Colon (tissue), 2 donors: ENCODE results near the gene ARHGAP40.

Experiments used
- FAIRE-seq: peaks from 2 replicates; lab custom pipeline; 2012; peaks lifted over from hg19 to GRCh38; lab: Jason Lieb, UNC
- donor health status: control.
- donor health status: control.

The ARHGAP40 gene

GRCh38 chr20:38617830-38618196, 16.2 kb downstream of the ARHGAP40 start:
- no peak for FAIRE-seq

- no peak for FAIRE-seq
Observed at GRCh38 chr20:38620441-38620840, 18.8 kb downstream of the ARHGAP40 start.

- no peak for FAIRE-seq
Observed at GRCh38 chr20:38623061-38623460, 21.5 kb downstream of the ARHGAP40 start.

DNA sequence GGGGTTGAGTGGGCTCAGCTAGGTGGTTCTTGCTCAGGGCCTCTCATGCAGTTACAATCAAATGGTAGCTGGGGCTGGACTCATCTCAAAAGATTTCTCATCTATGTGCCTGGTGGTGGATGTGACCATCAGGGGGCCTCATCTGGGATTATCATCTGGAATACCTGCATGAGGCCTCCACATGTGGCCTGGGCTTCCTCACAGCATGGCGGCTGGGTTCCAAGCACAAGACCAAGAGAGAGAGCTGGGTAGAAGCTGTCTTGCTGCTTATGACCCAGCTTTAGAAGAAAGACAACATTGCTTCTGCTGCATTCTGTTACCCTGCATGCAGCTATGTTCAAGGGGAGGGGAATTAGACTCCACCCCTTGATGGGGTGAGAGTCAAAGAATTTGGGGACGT, 22.5 kb downstream of the ARHGAP40 start:
- no peak for FAIRE-seq

DNA sequence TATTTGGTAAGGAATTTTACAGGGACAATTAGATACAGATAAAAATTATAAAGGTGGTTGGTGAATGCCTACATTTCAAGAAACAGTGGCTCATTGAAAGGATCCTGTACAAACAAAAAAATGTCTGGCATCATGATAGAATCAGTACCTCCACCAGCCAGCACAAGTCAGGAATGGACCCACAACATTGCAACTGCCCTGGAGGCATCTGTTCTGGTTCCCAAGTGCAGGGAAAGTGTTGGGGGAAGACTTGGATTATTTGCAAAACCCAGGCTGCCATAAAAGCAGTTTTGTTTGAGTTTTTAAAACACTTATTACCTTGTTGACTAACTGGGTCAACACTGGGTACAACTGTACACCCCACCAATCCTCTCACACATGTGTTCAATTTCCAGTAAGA, 24.3 kb downstream of the ARHGAP40 start:
- no peak for FAIRE-seq

GRCh38 chr20:38626921-38627659, 25.5 kb downstream of the ARHGAP40 start:
- no peak for FAIRE-seq

DNA sequence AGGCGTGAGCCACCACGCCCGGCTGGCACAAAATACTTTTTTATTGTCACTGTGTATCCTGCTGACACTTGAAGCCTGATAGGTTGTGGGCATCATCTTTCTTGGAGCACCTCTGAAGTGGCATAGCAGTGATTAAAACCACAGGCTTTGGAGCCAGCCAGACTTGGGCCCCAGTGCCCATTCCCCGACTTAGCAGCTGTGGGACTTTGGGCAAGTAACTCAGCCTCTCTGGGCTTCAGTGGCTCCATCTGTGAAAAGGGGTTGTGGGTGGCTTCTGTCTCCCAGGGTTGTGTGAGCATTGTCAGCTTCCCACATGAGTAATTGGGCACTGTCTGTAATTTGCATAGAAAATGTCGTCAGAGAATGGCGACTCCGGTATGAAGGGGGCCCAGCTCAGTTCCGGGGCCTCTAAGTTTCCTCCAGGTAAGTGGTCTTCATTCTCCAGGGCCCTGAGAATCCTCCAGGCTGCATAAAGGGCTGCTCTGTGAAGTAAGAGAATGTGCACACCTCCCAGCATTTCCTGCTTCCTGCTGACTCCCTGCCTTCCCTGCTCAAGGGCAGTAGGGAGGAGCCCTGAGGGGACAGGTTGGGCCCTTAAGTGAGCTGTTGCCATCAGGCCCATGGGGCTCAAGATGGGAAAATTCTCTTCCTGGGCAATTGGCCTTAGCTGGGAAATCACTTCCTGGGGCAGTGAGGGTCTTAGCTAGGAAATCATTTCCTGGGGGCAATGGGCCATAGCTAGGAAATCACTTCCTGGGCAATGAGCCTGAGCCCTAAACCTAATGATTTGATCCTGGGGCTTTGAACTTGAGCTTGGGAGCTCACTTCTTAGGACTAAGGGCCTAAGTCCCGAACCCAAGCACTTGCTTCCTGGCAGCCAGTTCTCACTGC, 27.2 kb downstream of the ARHGAP40 start:
- FAIRE-seq = no peak

DNA sequence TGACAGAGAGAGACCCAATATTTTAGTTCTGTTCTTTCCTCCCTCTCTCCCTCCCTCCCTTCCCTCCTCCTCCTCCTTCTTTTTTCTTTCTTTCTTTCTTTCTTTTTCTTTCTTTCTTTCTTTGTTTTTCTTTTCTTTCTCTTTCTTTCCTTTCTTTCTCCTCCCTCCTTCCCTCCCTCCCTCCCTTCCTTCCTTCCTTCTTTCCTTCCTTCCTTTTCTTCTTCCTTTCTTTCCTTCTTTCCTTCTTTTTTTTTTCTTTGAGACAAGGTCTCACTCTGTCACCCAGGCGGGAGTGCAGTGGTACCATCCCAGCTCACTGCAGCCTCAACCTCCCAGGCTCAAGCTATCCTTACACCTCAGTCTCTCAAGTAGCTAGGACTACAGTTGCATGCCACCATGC, 28.4 kb downstream of the ARHGAP40 start:
- FAIRE-seq = no peak

DNA sequence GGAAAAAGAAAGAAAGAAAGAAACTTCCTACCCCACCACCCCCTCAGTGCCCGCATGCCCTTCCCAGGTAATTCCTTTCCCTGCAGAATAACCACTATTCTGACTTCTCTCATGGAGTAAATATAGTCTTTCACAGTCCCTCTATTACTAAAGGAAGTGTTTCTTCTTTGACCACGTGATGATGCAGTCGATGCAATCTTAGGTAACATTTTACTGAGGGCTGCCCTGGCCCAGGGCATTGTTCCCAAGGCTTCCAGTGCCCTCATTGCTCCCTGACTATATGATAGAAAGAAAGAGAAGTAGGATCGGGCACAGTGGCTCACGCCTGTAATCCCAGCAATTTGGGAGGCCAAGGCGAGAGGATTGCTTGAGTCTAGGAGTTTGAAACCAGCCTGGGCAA, 29.1 kb downstream of the ARHGAP40 start:
- FAIRE-seq = no peak

DNA sequence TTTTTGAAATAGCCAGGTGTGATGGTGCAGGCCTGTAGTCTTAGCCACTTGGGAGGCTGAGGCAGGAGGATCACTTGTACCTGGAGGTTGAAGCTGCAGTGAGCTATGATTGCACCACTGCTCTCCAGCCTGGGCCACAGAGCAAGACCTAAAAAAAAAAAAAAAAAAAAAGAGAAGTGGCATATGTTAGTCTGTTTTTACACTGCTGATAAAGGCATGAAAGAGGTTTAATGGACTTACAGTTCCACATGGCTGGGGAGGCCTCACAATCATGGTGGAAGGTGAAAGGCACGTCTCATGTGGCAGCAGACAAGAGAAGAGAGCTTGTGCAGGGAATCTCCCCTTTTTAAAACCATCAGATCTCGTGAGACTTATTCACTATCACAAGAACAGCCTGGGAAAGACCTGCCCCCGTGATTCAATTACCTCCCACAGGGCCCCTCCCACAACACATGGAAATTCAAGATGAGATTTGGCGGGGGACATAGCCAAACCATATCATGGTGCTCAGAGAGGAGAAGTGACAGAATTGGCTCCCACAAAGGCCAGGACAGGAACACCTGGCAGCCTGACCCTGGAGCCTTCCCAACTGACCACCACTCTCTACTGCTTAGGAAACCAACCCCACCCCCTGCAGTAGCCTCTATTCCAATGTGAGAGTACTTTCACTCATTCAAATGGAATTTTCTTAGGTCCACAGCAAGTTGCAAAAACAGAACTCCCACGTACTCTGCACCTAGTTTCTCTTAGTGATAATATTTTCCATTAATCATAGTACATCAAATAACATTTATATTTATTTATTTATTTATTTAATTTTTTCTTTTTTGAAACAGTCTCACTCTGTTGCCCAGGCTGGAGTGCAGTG, 29.8 kb downstream of the ARHGAP40 start:
- FAIRE-seq = no peak

DNA sequence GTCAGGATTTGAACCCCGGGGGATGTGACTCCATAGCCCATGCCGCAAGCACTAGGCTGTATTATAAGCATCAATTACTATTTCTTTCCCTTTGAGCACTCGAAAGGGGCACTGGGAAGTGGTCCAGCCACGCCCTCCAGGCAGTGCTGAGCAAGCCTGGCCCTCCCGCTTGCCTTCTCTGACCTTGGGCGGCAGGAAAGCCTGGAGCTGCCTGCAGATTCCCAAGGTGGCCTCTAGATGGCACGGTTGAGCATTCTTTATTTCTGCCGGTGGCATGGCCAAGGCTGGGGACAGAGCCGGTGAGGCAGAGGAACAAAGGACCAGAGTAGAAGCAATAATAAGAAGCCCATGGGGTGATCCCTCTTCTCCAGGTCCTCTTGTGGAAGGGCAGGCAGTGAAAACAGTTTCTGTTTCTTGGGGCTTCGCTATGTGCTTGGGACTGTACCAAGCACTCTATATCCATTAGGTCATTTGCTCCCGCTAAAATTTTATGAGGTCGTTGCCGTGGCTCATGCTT, 32.0 kb downstream of the ARHGAP40 start:
- FAIRE-seq = no peak

DNA sequence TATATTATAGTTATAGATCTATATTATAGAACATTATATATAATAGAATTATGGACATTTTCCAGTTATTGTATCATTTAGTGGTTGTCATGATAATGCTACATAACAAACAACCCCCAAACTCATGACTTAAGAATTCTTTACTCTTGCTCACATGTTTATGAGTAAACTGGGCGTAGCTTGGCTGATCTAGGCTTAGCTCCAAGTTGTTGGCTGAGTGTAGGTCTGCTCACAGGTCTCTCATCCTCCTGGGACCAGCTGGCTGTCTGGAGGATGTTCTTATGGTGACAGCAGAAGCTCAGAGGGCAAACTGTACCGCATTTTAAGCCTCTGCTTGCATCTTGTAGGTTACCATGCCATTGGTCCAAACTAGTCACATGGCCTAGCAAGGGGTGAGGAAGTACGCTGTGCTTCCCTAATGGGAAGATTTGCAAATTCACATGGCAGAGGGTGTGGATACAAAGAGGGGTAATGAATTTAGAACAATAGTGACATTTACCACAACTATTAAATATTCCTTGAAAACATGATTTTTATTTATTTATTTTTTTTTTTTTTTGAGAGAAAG, 34.2 kb downstream of the ARHGAP40 start:
- FAIRE-seq = no peak

- no peak for FAIRE-seq
Observed at GRCh38 chr20:38640521-38640920, 38.9 kb downstream of the ARHGAP40 start.

DNA sequence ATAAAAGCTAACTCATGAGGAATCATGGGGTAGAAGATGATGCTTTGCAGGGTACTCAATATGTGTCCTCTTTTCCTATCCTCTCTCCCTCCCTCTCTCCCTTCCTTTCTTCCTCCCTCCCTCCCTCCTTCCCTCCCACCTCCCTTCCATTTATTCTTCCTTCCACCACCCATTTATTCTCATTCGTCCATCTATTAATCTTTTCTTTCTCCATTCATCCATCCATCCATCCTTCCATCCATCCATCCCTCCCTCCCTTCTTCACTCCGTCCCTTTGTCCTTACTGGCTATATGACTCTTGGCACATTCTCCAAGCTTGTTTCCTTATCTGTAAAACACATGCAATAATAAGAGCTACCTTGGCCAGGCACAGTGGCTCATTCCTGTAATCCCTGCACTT, 40.9 kb downstream of the ARHGAP40 start:
- no peak for FAIRE-seq

GRCh38 chr20:38644588-38645260, 43.1 kb downstream of the ARHGAP40 start:
- FAIRE-seq = no peak

- no peak for FAIRE-seq
Observed at GRCh38 chr20:38645351-38645750, 43.7 kb downstream of the ARHGAP40 start.

- FAIRE-seq = no peak
Observed at GRCh38 chr20:38645980-38646858, 44.6 kb downstream of the ARHGAP40 start.

- no peak for FAIRE-seq
Observed at GRCh38 chr20:38649275-38649891, 47.8 kb downstream of the ARHGAP40 start.

DNA sequence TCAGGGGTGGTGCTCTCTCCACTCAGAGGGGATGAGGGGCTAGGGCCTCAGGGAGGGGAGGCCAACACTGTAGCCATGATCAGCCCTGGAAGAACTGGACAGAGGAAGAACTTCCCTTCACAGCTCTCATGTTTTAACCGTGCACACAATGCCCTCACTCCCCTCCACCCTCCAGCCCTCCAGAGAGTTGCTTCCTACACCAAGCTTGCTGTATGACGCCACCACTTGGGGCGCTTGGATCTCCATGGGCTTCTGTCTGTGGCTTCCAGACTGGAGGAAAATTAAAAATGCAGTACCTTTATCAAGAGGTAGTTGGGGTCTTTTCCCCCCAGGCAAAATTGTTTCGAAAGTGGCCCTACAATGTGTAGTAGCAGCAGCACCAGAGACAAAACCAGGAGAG, 48.4 kb downstream of the ARHGAP40 start:
- FAIRE-seq = no peak

DNA sequence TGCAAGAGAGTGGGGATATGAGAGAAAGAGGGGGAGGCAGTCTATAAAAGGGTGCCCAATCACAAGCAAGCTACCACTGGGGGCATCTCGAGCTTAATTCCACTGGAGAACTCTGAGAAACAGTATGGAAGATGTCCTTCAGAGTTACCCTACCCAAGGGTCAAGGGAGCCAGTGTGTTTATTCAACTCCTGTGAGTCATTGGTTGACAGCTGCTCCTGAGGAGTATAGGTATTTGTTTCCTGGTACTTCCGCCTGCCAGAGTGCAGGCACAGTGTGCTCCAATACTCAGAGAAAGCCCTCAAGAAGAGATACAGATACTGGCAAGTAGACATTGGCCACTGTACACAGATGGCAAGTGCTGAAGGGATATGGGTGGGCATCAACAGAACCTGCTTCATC, 49.5 kb downstream of the ARHGAP40 start:
- no peak for FAIRE-seq
